Heart left ventricle (tissue), 16 donors: ENCODE measurements around the gene PFDN4. TPM values are rescaled to one million over a fixed set of nuclear protein-coding genes. Genes with fewer than 3 reads are reported as not detected.

Source experiments
- ATAC-seq, 4 donors: fragments of 200-7000 bp; cut with Tn5 transposase; one replicate each; pipeline ENCODE4 v1.9.1; 2020 to 2022; ENCODE audit warnings: moderate library complexity in 4 of 4, mild to moderate bottlenecking in 3 of 4, moderate number of reproducible peaks in 1 of 4
- DNase-seq, 5 donors: peaks; one replicate each; pipeline ENCODE4 v3.0.0-alpha.2; 2020
- H3K27ac ChIP-seq, 12 donors: fragments of 200-600 bp; sonication (generic) in 4 of 12; one replicate each; pipeline versions ENCODE4 v1.5.0 to v1.8.0; 2016 to 2022; ENCODE audit warnings: mild to moderate bottlenecking in 2 of 12
- H3K27me3 ChIP-seq, 9 donors: fragments of 200-600 bp; sonication (generic) in 2 of 9; one replicate each; pipeline versions ENCODE4 v1.5.1 to v1.8.0; 2016 to 2022; ENCODE audit warnings: mild to moderate bottlenecking in 3 of 9
- H3K36me3 ChIP-seq, 9 donors: fragments of 200-600 bp; sonication (generic) in 2 of 9; one replicate each; pipeline versions ENCODE4 v1.5.0 to v1.8.0; 2018 to 2022; ENCODE audit warnings: mild to moderate bottlenecking in 2 of 9
- H3K4me1 ChIP-seq, 12 donors: fragments of 200-600 bp; sonication (generic) in 4 of 12; one replicate each; pipeline versions ENCODE4 v1.5.0 to v1.8.0; 2016 to 2022; ENCODE audit warnings: mild to moderate bottlenecking in 3 of 12
- H3K4me3 ChIP-seq, 12 donors: fragments of 200-600 bp; sonication (generic) in 4 of 12; one replicate each; pipeline versions ENCODE4 v1.5.0 to v1.8.0; 2017 to 2022; ENCODE audit warnings: mild to moderate bottlenecking in 9 of 12, moderate library complexity in 4 of 12
- H3K9me3 ChIP-seq, 12 donors: fragments of 200-600 bp; sonication (generic) in 4 of 12; one replicate each; pipeline versions ENCODE4 v1.5.0 to v1.8.0; 2016 to 2022; ENCODE audit warnings: mild to moderate bottlenecking in 1 of 12
- POLR2A ChIP-seq, 2 donors: fragments of 450-650 bp; IDR thresholded peaks; one replicate each; pipeline ENCODE4 v1.6.1; 2017; ENCODE audit warnings: antibody characterized with exemption in 2 of 2, mild to moderate bottlenecking in 2 of 2, moderate library complexity in 2 of 2
- WGBS, 4 donors: extraction: QIAGEN DNeasy Blood & Tissue Kit in 2 of 4; methylation state at CpG; one replicate each; pipeline versions ENCODE4 v1.1.5 to v1.1.7; 2013 to 2018; 5-methylcytosine and 5-hydroxymethylcytosine counted together
- intact Hi-C, 10 donors: fragments of 100-400 bp; cut with DNase I; formaldehyde crosslinking; loops; one replicate each; pipeline versions ENCODE4 v1.11.1 to v1.14.2; 2022
- polyA plus RNA-seq, 2 donors: library from polyadenylated mRNA; stranded (reverse); fragments of 200-250 nt; gene quantifications; one replicate each; pipeline ENCODE4 v1.2.3, GENCODE V29; 2013
- total RNA-seq, 9 donors: library from RNA; depleted of rRNA in 2 of 9; stranded (reverse); fragments of >200 nt in 2 of 9; fragmentation: NEBNext Ultra II Directional in 3 of 9; extraction: Animal tissue kit (Norgen Biotek cat#: 25700) in 3 of 9; gene quantifications; one replicate each; pipeline versions ENCODE4 v1.1.0 to v1.2.4, GENCODE V29; 2016 to 2023
- TF ChIP-seq, protein P1 (sequence below), 12 donors: fragments of 200-600 bp; sonication (generic) in 4 of 12; IDR thresholded peaks; one replicate each; pipeline versions ENCODE4 v1.5.0 to v1.8.0; 2018 to 2022; ENCODE audit warnings: antibody characterized with exemption in 12 of 12, mild to moderate bottlenecking in 5 of 12
- donor health status: ischemic (EF 13 %, LVEDD 7.1; RV severe dilation, severe dysfunction).
- donor health status: healthy with polysubstance abuse.
- donor health status: DM: no; HTN: yes; CAD: no.
- donor health status: DM: no; HTN: no; CAD: no.
- donor health status: ischemic (EF 25% LVEDD 6.9; RV normal size, moderate dysfunction).
- donor health status: ischemic (EF 25% LVEDD 5.7; RV mildly dilated, moderate dysfunction).
- donor health status: healthy.
- donor health status: DM: yes; HTN: yes; CAD: no.
- donor health status: ischemic (EF 35%, LVEDD 5.7; RV mildly dilated, moderate dysfunction).
- donor health status: nonischemic (EF 11% LVEDD 7.7; RV severe dilation, severe dysfunction).
- donor health status: DM: yes; HTN: yes; CAD: no.
- donor health status: PGD.
- donor health status: ischemic (EF 29% LVEDD 5.4; RV normal size, mild dysfunction).
- donor health status: nonischemic (EF 23%, LVEDD 6.1; RV moderate dilation, normal function).

PFDN4 gene
- total and polyA plus RNA-seq, 11 donors, result 21.0 to 92.0 (median 28.5) TPM

DNA sequence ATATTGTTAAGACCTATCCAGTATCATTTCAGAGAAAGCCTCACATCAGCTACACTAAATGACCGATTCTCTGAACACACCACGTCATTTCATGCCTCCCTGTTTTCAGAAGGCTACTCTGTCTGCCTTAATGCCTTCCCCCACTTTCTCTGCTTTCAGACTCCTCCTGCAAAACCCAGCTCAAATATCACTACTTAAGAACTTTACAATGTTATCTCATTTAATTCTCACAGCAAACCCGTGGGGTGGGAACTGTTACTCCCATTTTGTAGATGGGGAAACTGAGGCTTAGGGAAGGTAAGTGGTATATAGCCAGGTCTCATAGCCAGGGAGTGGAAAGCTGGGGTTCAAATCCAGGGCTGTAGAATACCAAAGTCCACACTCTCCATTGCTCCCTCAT, 36.9 kb upstream of the PFDN4 start:
- Histone ChIP-seq H3K4me1 (peaks cover 0 to 28% (median 11%) of the 10 kb centered on the region in 12 donors), H3K9me3 (no peaks in the 10 kb centered on the region), H3K27ac (no peak overlapping the region), H3K4me3 (no peak overlapping the region), H3K36me3 (no peaks in the 10 kb centered on the region), H3K27me3 (peaks cover 21 to 95% (median 54%) of the 10 kb centered on the region in 9 donors)
- WGBS, 4 donors, result 63 to 69% (median 67%) methylated on average over 3 of the region's 3 CpGs
- intact Hi-C loops, result no loop called here
- DNase-seq (no peak), ATAC-seq (no peak)
- TF ChIP-seq, protein P1, sequence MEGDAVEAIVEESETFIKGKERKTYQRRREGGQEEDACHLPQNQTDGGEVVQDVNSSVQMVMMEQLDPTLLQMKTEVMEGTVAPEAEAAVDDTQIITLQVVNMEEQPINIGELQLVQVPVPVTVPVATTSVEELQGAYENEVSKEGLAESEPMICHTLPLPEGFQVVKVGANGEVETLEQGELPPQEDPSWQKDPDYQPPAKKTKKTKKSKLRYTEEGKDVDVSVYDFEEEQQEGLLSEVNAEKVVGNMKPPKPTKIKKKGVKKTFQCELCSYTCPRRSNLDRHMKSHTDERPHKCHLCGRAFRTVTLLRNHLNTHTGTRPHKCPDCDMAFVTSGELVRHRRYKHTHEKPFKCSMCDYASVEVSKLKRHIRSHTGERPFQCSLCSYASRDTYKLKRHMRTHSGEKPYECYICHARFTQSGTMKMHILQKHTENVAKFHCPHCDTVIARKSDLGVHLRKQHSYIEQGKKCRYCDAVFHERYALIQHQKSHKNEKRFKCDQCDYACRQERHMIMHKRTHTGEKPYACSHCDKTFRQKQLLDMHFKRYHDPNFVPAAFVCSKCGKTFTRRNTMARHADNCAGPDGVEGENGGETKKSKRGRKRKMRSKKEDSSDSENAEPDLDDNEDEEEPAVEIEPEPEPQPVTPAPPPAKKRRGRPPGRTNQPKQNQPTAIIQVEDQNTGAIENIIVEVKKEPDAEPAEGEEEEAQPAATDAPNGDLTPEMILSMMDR (IDR thresholded peaks at IDR 0.05), result no peak
- TF ChIP-seq POLR2A (IDR thresholded peaks at IDR 0.05), result no peak

DNA sequence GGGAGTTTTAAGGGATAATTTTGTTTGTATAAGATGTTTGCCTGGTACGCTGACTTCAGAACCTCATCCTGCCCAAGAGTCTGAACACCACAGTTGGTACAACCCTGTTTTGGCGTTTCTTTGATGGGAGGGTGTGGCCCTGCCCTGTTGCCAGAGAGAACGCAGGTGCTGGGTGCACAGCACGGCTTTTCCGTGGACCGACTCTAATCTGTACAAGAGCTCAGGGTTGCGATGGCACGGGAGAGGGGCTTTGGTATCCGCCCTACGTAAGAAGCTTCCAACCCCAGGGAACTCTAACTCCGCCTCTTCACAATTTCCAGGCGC, 35.4 kb upstream of the PFDN4 start:
- peaks cover 25 to 95% (median 60%) of the 10 kb centered on the region in 9 donors for H3K27me3 ChIP-seq
- 9 to 20% (median 14%) methylated on average over 10 to 12 of the region's 12 CpGs for WGBS, 4 donors

DNA sequence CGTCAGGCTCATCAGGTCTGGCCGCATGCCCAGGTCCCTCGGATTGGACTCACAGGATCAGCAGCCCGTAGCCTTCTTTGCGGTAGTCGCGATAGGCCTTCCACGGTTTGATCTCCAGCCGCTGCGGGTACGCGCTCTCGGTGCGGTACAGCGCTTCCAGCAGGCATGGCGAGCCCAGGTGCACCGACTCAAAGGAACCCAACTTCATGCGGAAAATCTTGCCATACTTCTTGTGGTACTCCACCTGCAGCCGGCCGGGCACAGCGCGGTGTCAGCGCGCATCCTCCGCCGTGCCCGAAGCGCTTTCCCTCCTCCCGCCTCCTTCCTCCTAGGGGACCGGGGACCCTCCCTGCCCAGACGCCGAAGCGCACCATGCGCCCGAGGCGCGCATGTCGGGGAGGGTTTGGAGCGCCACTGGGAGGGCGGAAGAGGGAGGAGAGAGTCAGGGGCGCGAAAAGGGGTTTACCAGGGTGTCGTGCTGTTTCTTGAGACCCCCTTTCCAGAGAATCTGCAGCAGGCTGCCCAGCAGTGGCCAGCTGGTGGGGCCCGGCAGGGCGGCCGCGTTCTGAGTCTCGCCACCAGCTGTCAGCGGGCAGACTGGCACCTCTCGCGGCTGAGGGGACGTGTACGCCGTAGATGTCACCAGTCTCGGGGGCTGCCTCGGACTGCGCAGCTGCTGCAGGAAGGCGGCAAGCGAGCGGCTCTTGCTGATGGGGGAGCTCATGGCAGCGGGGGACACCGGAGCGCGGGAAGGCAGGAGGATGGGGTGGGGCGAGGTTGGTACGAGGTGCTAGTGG, 34.8 kb upstream of the PFDN4 start:
- Histone ChIP-seq H3K4me3 (peak overlapping the region in 1 of 12 donors; percentile 9), H3K27me3 (peaks cover 30 to 94% (median 56%) of the 10 kb centered on the region in 9 donors), H3K4me1 (peaks cover 0 to 28% (median 11%) of the 10 kb centered on the region in 12 donors), H3K36me3 (no peaks in the 10 kb centered on the region), H3K27ac (no peak overlapping the region), H3K9me3 (no peaks in the 10 kb centered on the region)
- ATAC-seq, result no peak
- no peak for TF ChIP-seq POLR2A (IDR thresholded peaks at IDR 0.05)
- TF ChIP-seq, protein P1 (IDR thresholded peaks at IDR 0.05), result no peak
- 0 to 2% (median 1%) methylated on average over 23 to 66 of the region's 66 CpGs for WGBS, 4 donors
- intact Hi-C loops, result no loop called here
- no peak for DNase-seq

More for the DNA sequence above, 35.4 kb upstream of the PFDN4 start:
- Histone ChIP-seq H3K27ac (no peak overlapping the region), H3K36me3 (no peaks in the 10 kb centered on the region), H3K4me3 (no peak overlapping the region), H3K4me1 (peaks cover 0 to 28% (median 11%) of the 10 kb centered on the region in 12 donors), H3K9me3 (no peaks in the 10 kb centered on the region)
- TF ChIP-seq, protein P1 (IDR thresholded peaks at IDR 0.05), result no peak
- TF ChIP-seq POLR2A (IDR thresholded peaks at IDR 0.05), result no peak
- no peak for ATAC-seq
- intact Hi-C loops, result no loop called here
- no peak for DNase-seq

DNA sequence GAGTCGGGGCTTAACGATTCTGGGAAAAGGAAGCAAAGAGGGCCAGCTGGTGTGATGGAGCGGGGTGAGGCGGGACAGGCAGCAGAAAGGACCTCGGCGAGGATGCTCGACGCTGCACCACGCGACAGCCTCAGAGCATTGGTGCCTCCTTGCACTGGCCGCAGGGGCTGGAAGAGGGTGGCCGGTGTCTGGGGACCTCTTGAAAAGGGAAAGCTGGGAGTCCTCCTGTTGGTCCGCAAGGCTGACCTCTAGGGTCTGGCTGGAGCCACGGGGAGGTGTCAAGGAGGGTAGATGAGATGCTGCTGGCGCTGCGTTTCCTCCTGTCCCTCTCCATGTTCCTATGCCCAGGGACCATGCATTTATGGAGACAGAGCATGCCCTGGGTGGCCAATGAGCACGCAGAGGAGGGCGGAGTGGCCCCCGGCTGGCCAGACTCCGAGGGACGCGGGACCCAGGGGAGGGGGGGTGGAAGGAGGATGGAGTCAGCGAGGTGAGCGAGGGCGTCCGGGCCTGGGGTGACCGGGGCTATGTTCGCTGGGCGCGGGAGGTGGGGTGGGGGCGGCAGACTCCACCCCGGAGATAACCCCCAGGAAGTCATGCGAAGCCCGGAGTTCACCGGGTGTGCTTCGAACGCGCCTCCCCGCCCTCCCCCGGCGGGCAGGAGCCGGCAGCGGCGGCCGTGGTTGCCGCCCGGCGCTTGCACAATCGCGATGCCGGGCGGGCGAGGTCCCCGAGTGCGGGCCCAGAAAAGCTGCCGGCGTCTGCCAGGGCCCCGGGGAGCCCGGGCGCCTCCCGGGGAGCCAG, 34.0 kb upstream of the PFDN4 start, which contains the start of gene CYP24A1:
Gene CYP24A1, minus strand, starts transcription at position 334 of the 804 bp plus-strand sequence. CDS start 407 bp downstream, outside the sequence.
- H3K27ac ChIP-seq, result no peak within 1 kb of the TSS
- H3K9me3 ChIP-seq, result no peaks in the 10 kb centered on the region
- peaks cover 30 to 93% (median 52%) of the 10 kb centered on the region in 9 donors for H3K27me3 ChIP-seq
- TF ChIP-seq, protein P1 (IDR thresholded peaks at IDR 0.05), result no peak
- intact Hi-C loops, result no loop called here
- DNase-seq (no peak), ATAC-seq (peak in 1 of 4 donors; percentile 29)
- WGBS, 4 donors, result 1 to 3% (median 1%) methylated on average over 45 to 61 of the region's 61 CpGs
- H3K4me3 ChIP-seq, result peak within 1 kb of the TSS in 7 of 12 donors; percentile 2 to 25 (median 18)
- no peaks in the 10 kb centered on the region for H3K36me3 ChIP-seq
- H3K4me1 ChIP-seq, result peaks cover 0 to 28% (median 11%) of the 10 kb centered on the region in 12 donors
